ENCODE results near the gene IL4R. TPM values are rescaled to one million over a fixed set of nuclear protein-coding genes. Genes with fewer than 3 reads are reported as not detected.
A peak's percentile ranks its signal among the peaks of the same experiment; 100 is the strongest.

Gene IL4R
- total and polyA plus RNA-seq, 4 donors: 15.5 to 61.9 (median 29.9) TPM

- peak overlapping the region in 1 of 2 donors; percentile 18 for H3K9ac ChIP-seq (ENCODE audit: low read depth in 1 of 2, low read length in 2 of 2)
- 93% methylated on average over 6 of the region's 6 CpGs for WGBS
Measured at GRCh38 chr16:27326251-27326650, 12.5 kb downstream of the IL4R start.

More at GRCh38 chr16:27326251-27326650, 12.5 kb downstream of the IL4R start:
- no peaks in the 10 kb centered on the region for H3K27me3 ChIP-seq (ENCODE audit: control insufficient read depth in 4 of 4, insufficient read depth in 4 of 4, low read length in 3 of 4)
- no peaks in the 10 kb centered on the region for H3K9me3 ChIP-seq (ENCODE audit: control insufficient read depth in 4 of 4, low read length in 3 of 4)
- peaks cover 2 to 9% (median 5%) of the 10 kb centered on the region in 4 donors for H3K36me3 ChIP-seq (ENCODE audit: control insufficient read depth in 4 of 4, insufficient read depth in 3 of 4, low read depth in 1 of 4, low read length in 3 of 4)
- TF ChIP-seq GABPA (IDR thresholded peaks at IDR 0.05 in 1 of 2, conservative IDR thresholded peaks at IDR 0.05 in 1 of 2): no peak
- TF ChIP-seq FOXA2 (IDR thresholded peaks at IDR 0.05): no peak
- TF ChIP-seq JUND (IDR thresholded peaks at IDR 0.05): no peak
- TF ChIP-seq SP1 (IDR thresholded peaks at IDR 0.05): no peak
- TF ChIP-seq TAF1 (conservative IDR thresholded peaks at IDR 0.05): no peak
- no peak for TF ChIP-seq RAD21 (IDR thresholded peaks at IDR 0.05)
- no peak for TF ChIP-seq CTCF (IDR thresholded peaks at IDR 0.05; ENCODE audit: low read depth, low read length, missing input control)
- no peak for TF ChIP-seq FOXA1 (IDR thresholded peaks at IDR 0.05)
- no peak for TF ChIP-seq ZBTB33 (IDR thresholded peaks at IDR 0.05)
- no peak for TF ChIP-seq REST (IDR thresholded peaks at IDR 0.05)
- TF ChIP-seq EGR1 (IDR thresholded peaks at IDR 0.05; ENCODE audit: low read depth in 2 of 2): no peak
- no peak for TF ChIP-seq YY1 (IDR thresholded peaks at IDR 0.05)
- no peak for TF ChIP-seq HNF4G (IDR thresholded peaks at IDR 0.05)
- no peak for TF ChIP-seq RXRA (IDR thresholded peaks at IDR 0.05)
- TF ChIP-seq NR2F2 (IDR thresholded peaks at IDR 0.05): no peak
- no peak for TF ChIP-seq MAX (IDR thresholded peaks at IDR 0.05)
- no peak for TF ChIP-seq ATF3 (IDR thresholded peaks at IDR 0.05)
- no peak for TF ChIP-seq HNF4A (conservative IDR thresholded peaks at IDR 0.05)
- no peak overlapping the region for H3K4me3 ChIP-seq (ENCODE audit: low read depth in 1 of 3, low read length in 3 of 3)
- no peak for DNase-seq (ENCODE audit: low spot score)
- peak overlapping the region; percentile 92 to 98 for H3K27ac ChIP-seq (ENCODE audit: low read depth in 1 of 2, low read length in 2 of 2)
- peaks cover 36 to 55% (median 44%) of the 10 kb centered on the region in 4 donors for H3K4me1 ChIP-seq (ENCODE audit: control insufficient read depth in 4 of 4, insufficient read depth in 4 of 4, low read length in 3 of 4)
